Right renal pelvis (tissue), 4 donors: ENCODE results near the gene CDHR4. TPM values are rescaled to one million over a fixed set of nuclear protein-coding genes. Genes with fewer than 3 reads are reported as not detected.

Experiments
- polyA plus RNA-seq, 4 donors: library from polyadenylated mRNA; unstranded; fragments of 120-200 nt; gene quantifications; one replicate each; pipeline ENCODE4 v1.2.1, GENCODE V29; 2013; ENCODE audit not compliant: insufficient read length in 4 of 4

The CDHR4 gene
- polyA plus RNA-seq, 4 donors, result 0.05 TPM; not detected in 3

Other genes starting within 250 kb of the CDHR4 start
- gene BSN, start 245.4 kb downstream of the CDHR4 start, polyA plus RNA-seq, result 1 to 10 TPM in 3 of 4 donors, under 1 TPM in 1; 0.98 to 1.8 (median 1.5) TPM
- 100 to 1,000 TPM; 143 to 155 (median 147) TPM for gene APEH, start 125.5 kb downstream of the CDHR4 start, polyA plus RNA-seq
- 100 to 1,000 TPM; 115 to 197 (median 150) TPM for gene MST1, start 110.4 kb downstream of the CDHR4 start, polyA plus RNA-seq
- gene RNF123, start 110.3 kb downstream of the CDHR4 start, polyA plus RNA-seq, result 10 to 100 TPM; 35.2 to 38.2 (median 36.8) TPM
- 1 to 10 TPM in 3 of 4 donors, under 1 TPM in 1; 0.94 to 2.6 (median 1.3) TPM for gene AMIGO3, start 80.2 kb downstream of the CDHR4 start, polyA plus RNA-seq
- 10 to 100 TPM; 12.8 to 17.0 (median 14.0) TPM for gene GMPPB, start 75.9 kb downstream of the CDHR4 start, polyA plus RNA-seq
- 10 to 100 TPM; 54.0 to 64.2 (median 59.5) TPM for gene IP6K1, start 13.3 kb downstream of the CDHR4 start, polyA plus RNA-seq
- gene INKA1, start 3.4 kb upstream of the CDHR4 start, polyA plus RNA-seq, result 10 to 100 TPM; 10.3 to 13.1 (median 12.0) TPM
- 10 to 100 TPM; 35.4 to 45.3 (median 39.2) TPM for gene UBA7, start 14.1 kb upstream of the CDHR4 start, polyA plus RNA-seq
- 10 to 100 TPM in 2 of 4 donors, 1 to 10 TPM in 2; 8.6 to 10.4 (median 9.9) TPM for gene TRAIP, start 56.7 kb upstream of the CDHR4 start, polyA plus RNA-seq
- gene CAMKV, start 70.0 kb upstream of the CDHR4 start, polyA plus RNA-seq, result under 1 TPM; 0.07 to 0.39 (median 0.15) TPM
- 1 to 10 TPM in 3 of 4 donors, under 1 TPM in 1; 0.84 to 1.5 (median 1.3) TPM for gene MST1R, start 104.0 kb upstream of the CDHR4 start, polyA plus RNA-seq
- gene MON1A, start 129.9 kb upstream of the CDHR4 start, polyA plus RNA-seq, result 10 to 100 TPM in 1 of 4 donors, 1 to 10 TPM in 3; 7.1 to 10.8 (median 7.9) TPM
- gene RBM6, start 140.3 kb upstream of the CDHR4 start, polyA plus RNA-seq, result 100 to 1,000 TPM in 3 of 4 donors, 10 to 100 TPM in 1; 98.8 to 148 (median 115) TPM